ENCODE results near the gene WARS2. TPM values are rescaled to one million over a fixed set of nuclear protein-coding genes. Genes with fewer than 3 reads are reported as not detected.

WARS2 gene
- total RNA-seq, 1 donor = 23.9 TPM

- Histone ChIP-seq H4K20me1 (ENCODE audit: insufficient read depth, low read length) (no peaks in the 10 kb centered on the region), H2AFZ (ENCODE audit: low read length) (no peak overlapping the region), H3K36me3 (ENCODE audit: insufficient read depth, low read length) (no peaks in the 10 kb centered on the region), H3K9me3 (ENCODE audit: low read depth, low read length) (no peaks in the 10 kb centered on the region), H3K79me2 (ENCODE audit: insufficient read depth, low read length) (no peaks in the 10 kb centered on the region), H3K4me2 (ENCODE audit: insufficient read depth, low read length) (peak overlapping the region; percentile 26), H3K27ac (ENCODE audit: low read depth, low read length) (no peak overlapping the region), H3K4me1 (ENCODE audit: insufficient read depth, low read length) (peaks cover 14% of the 10 kb centered on the region), H3K27me3 (ENCODE audit: insufficient read depth, low read length) (no peaks in the 10 kb centered on the region), H3K4me3 (ENCODE audit: insufficient read depth, low read length) (no peak overlapping the region)
- no peak for TF ChIP-seq CTCF (IDR thresholded peaks at IDR 0.05; ENCODE audit: extremely low read depth, low read depth, low read length)
- DNase-seq (ENCODE audit: insufficient read length, low spot score, missing footprints) = no peak
Observed at GRCh38 chr1:119102051-119102450, 38.4 kb downstream of the WARS2 start.

- peaks cover 14% of the 10 kb centered on the region for H3K4me1 ChIP-seq (ENCODE audit: insufficient read depth, low read length)
- no peaks in the 10 kb centered on the region for H3K36me3 ChIP-seq (ENCODE audit: insufficient read depth, low read length)
- TF ChIP-seq CTCF (IDR thresholded peaks at IDR 0.05; ENCODE audit: extremely low read depth, low read depth, low read length) = no peak
- no peaks in the 10 kb centered on the region for H3K79me2 ChIP-seq (ENCODE audit: insufficient read depth, low read length)
- H3K27ac ChIP-seq (ENCODE audit: low read depth, low read length) = no peak overlapping the region
- H3K4me2 ChIP-seq (ENCODE audit: insufficient read depth, low read length) = no peak overlapping the region
- no peaks in the 10 kb centered on the region for H3K9me3 ChIP-seq (ENCODE audit: low read depth, low read length)
- DNase-seq (ENCODE audit: insufficient read length, low spot score, missing footprints) = peak; percentile 30
- H2AFZ ChIP-seq (ENCODE audit: low read length) = no peak overlapping the region
- no peak overlapping the region for H3K4me3 ChIP-seq (ENCODE audit: insufficient read depth, low read length)
- no peaks in the 10 kb centered on the region for H3K27me3 ChIP-seq (ENCODE audit: insufficient read depth, low read length)
- H4K20me1 ChIP-seq (ENCODE audit: insufficient read depth, low read length) = no peaks in the 10 kb centered on the region
Observed at GRCh38 chr1:119101563-119101962, 38.9 kb downstream of the WARS2 start.

GRCh38 chr1:119099775-119100174 is 40.7 kb downstream of the WARS2 start:
- Histone ChIP-seq H3K9me3 (ENCODE audit: low read depth, low read length) (no peaks in the 10 kb centered on the region), H3K36me3 (ENCODE audit: insufficient read depth, low read length) (no peaks in the 10 kb centered on the region), H3K4me3 (ENCODE audit: insufficient read depth, low read length) (no peak overlapping the region), H2AFZ (ENCODE audit: low read length) (no peak overlapping the region), H3K27ac (ENCODE audit: low read depth, low read length) (no peak overlapping the region), H3K4me2 (ENCODE audit: insufficient read depth, low read length) (no peak overlapping the region), H3K79me2 (ENCODE audit: insufficient read depth, low read length) (no peaks in the 10 kb centered on the region), H3K27me3 (ENCODE audit: insufficient read depth, low read length) (no peaks in the 10 kb centered on the region), H4K20me1 (ENCODE audit: insufficient read depth, low read length) (no peaks in the 10 kb centered on the region), H3K4me1 (ENCODE audit: insufficient read depth, low read length) (peaks cover 14% of the 10 kb centered on the region)
- no peak for TF ChIP-seq CTCF (IDR thresholded peaks at IDR 0.05; ENCODE audit: extremely low read depth, low read depth, low read length)
- no peak for DNase-seq (ENCODE audit: insufficient read length, low spot score, missing footprints)

- Histone ChIP-seq H3K36me3 (ENCODE audit: insufficient read depth, low read length) (no peaks in the 10 kb centered on the region), H3K4me1 (ENCODE audit: insufficient read depth, low read length) (peaks cover 14% of the 10 kb centered on the region), H3K27me3 (ENCODE audit: insufficient read depth, low read length) (no peaks in the 10 kb centered on the region), H3K27ac (ENCODE audit: low read depth, low read length) (no peak overlapping the region), H3K4me2 (ENCODE audit: insufficient read depth, low read length) (no peak overlapping the region), H2AFZ (ENCODE audit: low read length) (no peak overlapping the region), H3K79me2 (ENCODE audit: insufficient read depth, low read length) (no peaks in the 10 kb centered on the region), H3K4me3 (ENCODE audit: insufficient read depth, low read length) (no peak overlapping the region), H3K9me3 (ENCODE audit: low read depth, low read length) (no peaks in the 10 kb centered on the region), H4K20me1 (ENCODE audit: insufficient read depth, low read length) (no peaks in the 10 kb centered on the region)
- no peak for DNase-seq (ENCODE audit: insufficient read length, low spot score, missing footprints)
- no peak for TF ChIP-seq CTCF (IDR thresholded peaks at IDR 0.05; ENCODE audit: extremely low read depth, low read depth, low read length)
Observed at GRCh38 chr1:119097380-119097779, 43.1 kb downstream of the WARS2 start.

Measured in osteoblast (primary cell).